Esophagus (tissue), 2 donors: ENCODE measurements around the gene EPHB2. TPM values are rescaled to one million over a fixed set of nuclear protein-coding genes. Genes with fewer than 3 reads are reported as not detected.

ENCODE experiments used
- H3K27ac ChIP-seq, 2 donors: one replicate each; pipeline ENCODE4 v1.5.1; 2013; ENCODE audit warnings: low read depth in 2 of 2, mild to moderate bottlenecking in 2 of 2, inconsistent platforms in 1 of 2, low read length in 1 of 2, moderate library complexity in 1 of 2
- H3K27me3 ChIP-seq, 2 donors: one replicate each; pipeline ENCODE4 v1.6.1; 2013; ENCODE audit warnings: low read length in 2 of 2, control low read depth in 1 of 2, mild to moderate bottlenecking in 1 of 2; ENCODE audit not compliant: insufficient read depth in 2 of 2, control insufficient read depth in 1 of 2
- H3K36me3 ChIP-seq, 2 donors: one replicate each; pipeline ENCODE4 v1.6.1; 2013; ENCODE audit warnings: low read length in 1 of 2; ENCODE audit not compliant: control insufficient read depth in 2 of 2, insufficient read depth in 2 of 2
- H3K4me1 ChIP-seq, 2 donors: one replicate each; pipeline ENCODE4 v1.6.1; 2013; ENCODE audit warnings: low read length in 1 of 2; ENCODE audit not compliant: control insufficient read depth in 2 of 2, insufficient read depth in 2 of 2
- H3K4me3 ChIP-seq, 2 donors: one replicate each; pipeline ENCODE4 v1.5.1; 2013; ENCODE audit warnings: low read length in 2 of 2, mild to moderate bottlenecking in 2 of 2, low read depth in 1 of 2, moderate library complexity in 1 of 2
- H3K9me3 ChIP-seq, 2 donors: one replicate each; pipeline ENCODE4 v1.6.1; 2013; ENCODE audit warnings: mild to moderate bottlenecking in 2 of 2, low read depth in 1 of 2, low read length in 1 of 2, moderate library complexity in 1 of 2; ENCODE audit not compliant: control insufficient read depth in 2 of 2, insufficient read depth in 1 of 2
- WGBS, 2 donors: extraction: QIAGEN DNeasy Blood & Tissue Kit; methylation state at CpG; one replicate each; pipeline ENCODE4 v1.1.7; 2013; 5-methylcytosine and 5-hydroxymethylcytosine counted together
- polyA plus RNA-seq, 2 donors: library from polyadenylated mRNA; stranded (reverse); fragments of 200-250 nt; gene quantifications; one replicate each; pipeline ENCODE4 v1.2.3, GENCODE V29; 2013
- donor health status: healthy with polysubstance abuse.
- donor health status: Bipolar disorder and iron deficiency.

The EPHB2 gene
- polyA plus RNA-seq, 2 donors = 0.08 to 0.16 TPM

DNA sequence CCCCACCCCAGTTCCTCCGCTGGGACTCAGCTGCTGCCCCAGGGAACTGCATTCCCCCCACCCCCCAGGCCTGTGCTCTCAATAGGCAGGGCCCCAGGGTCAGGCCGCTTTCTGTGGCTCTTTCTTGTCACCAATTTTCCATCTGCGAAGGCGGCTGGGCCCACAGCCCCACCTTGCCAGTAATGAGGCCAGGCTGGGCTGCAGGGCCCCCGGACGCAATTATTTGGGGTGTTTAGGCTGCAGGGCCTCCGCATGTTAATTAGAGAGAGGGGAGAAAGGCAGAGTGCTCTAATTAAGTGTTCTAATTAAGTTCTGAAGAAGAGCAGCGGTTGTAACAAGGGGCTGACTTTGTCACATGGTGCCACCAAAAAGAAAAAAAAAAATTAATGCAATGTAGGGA, 71.8 kb downstream of the EPHB2 start:
- Histone ChIP-seq H3K27me3 (no peaks in the 10 kb centered on the region), H3K4me1 (no peaks in the 10 kb centered on the region), H3K4me3 (no peak overlapping the region), H3K27ac (no peak overlapping the region), H3K36me3 (no peaks in the 10 kb centered on the region), H3K9me3 (no peaks in the 10 kb centered on the region)
- WGBS, 2 donors = 88 to 90% methylated on average over 8 of the region's 8 CpGs

GRCh38 chr1:22784317-22784716, 73.7 kb downstream of the EPHB2 start:
- Histone ChIP-seq H3K4me1 (peaks cover 4 to 5% of the 10 kb centered on the region in 2 donors), H3K27ac (no peak overlapping the region), H3K36me3 (no peaks in the 10 kb centered on the region), H3K27me3 (no peaks in the 10 kb centered on the region), H3K4me3 (no peak overlapping the region), H3K9me3 (no peaks in the 10 kb centered on the region)
- WGBS, 2 donors = 94 to 95% methylated on average over 19 of the region's 19 CpGs

DNA sequence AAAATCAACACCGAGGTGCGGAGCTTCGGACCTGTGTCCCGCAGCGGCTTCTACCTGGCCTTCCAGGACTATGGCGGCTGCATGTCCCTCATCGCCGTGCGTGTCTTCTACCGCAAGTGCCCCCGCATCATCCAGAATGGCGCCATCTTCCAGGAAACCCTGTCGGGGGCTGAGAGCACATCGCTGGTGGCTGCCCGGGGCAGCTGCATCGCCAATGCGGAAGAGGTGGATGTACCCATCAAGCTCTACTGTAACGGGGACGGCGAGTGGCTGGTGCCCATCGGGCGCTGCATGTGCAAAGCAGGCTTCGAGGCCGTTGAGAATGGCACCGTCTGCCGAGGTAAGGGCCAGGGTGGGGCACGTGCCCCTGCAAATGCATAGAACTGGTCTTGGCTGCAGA, 74.1 kb downstream of the EPHB2 start:
- H3K4me3 ChIP-seq = no peak overlapping the region
- H3K4me1 ChIP-seq = peaks cover 4 to 5% of the 10 kb centered on the region in 2 donors
- no peaks in the 10 kb centered on the region for H3K9me3 ChIP-seq
- WGBS, 2 donors = 96 to 97% methylated on average over 27 of the region's 27 CpGs
- no peaks in the 10 kb centered on the region for H3K36me3 ChIP-seq
- H3K27ac ChIP-seq = no peak overlapping the region
- H3K27me3 ChIP-seq = no peaks in the 10 kb centered on the region

GRCh38 chr1:22786101-22786500, 75.5 kb downstream of the EPHB2 start:
- Histone ChIP-seq H3K36me3 (no peaks in the 10 kb centered on the region), H3K27ac (no peak overlapping the region), H3K9me3 (no peaks in the 10 kb centered on the region), H3K4me3 (no peak overlapping the region), H3K27me3 (no peaks in the 10 kb centered on the region), H3K4me1 (peaks cover 4 to 5% of the 10 kb centered on the region in 2 donors)
- 100% methylated on average over 1 of the region's 1 CpG for WGBS, 2 donors

DNA sequence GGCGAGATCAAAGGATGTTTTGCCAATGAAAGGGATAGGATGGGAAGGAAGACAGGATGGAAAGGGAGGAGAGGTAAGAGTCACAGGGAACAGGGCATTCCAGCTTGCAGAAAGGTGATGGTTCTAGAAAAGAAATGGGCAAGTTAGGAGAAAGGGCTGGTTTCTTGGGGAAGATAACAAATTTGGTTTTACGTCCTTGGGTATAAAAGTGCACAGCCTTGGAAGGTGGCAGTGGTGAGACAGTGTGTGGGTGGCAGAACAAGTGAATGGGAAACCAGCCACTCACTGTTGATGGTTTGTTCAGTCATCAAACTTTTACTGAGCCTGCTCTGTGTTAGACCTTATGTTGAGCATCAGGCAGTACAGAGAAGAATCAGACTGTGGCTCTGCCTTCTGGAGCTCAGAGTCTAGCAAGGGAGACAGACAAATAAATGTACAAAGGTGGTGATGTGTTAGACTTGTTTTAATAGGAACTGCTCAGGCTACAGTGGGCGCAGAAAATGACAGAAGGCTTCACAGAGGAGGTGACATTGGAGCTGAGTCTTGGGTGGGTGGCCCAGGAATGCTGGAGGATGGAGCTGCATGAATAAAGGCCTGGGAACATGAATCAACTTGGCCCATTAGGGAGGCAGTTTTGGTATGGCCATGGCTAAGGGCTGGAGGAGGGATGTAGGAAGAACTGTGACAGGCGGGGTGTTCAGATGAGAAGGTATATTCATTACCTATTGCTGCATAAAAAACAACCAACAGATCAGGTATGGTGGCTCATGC, 76.3 kb downstream of the EPHB2 start:
- no peaks in the 10 kb centered on the region for H3K9me3 ChIP-seq

DNA sequence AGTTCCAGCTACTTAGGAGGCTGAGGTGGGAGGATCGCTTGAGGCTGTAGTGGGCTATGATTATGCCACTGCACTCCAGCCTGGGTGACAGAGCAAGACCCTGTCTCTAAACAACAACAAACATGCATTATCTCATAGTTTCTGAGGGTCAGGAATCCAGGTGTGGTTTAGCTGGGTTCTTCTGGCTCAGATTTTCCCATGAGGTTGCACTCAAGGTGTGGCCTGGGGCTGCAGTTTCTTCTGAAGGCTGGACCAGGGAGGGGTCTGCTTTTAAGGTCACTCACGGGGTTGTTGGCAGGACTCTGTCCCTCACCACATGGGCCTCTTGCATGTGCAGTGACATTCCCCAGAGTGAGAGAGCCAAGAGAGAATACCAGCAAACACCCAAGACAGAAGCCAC, 77.0 kb downstream of the EPHB2 start:
- no peak overlapping the region for H3K4me3 ChIP-seq
- H3K36me3 ChIP-seq = no peaks in the 10 kb centered on the region
- no peak overlapping the region for H3K27ac ChIP-seq
- no peaks in the 10 kb centered on the region for H3K27me3 ChIP-seq
- peaks cover 4 to 5% of the 10 kb centered on the region in 2 donors for H3K4me1 ChIP-seq
- H3K9me3 ChIP-seq = no peaks in the 10 kb centered on the region
- 86 to 87% methylated on average over 2 of the region's 2 CpGs for WGBS, 2 donors

More for the DNA sequence above, 76.3 kb downstream of the EPHB2 start:
- Histone ChIP-seq H3K4me3 (no peak overlapping the region), H3K27me3 (no peaks in the 10 kb centered on the region), H3K36me3 (no peaks in the 10 kb centered on the region), H3K4me1 (peaks cover 4 to 5% of the 10 kb centered on the region in 2 donors), H3K27ac (no peak overlapping the region)
- WGBS, 2 donors = 88 to 89% methylated on average over 4 of the region's 4 CpGs

GRCh38 chr1:22788254-22788661, 77.6 kb downstream of the EPHB2 start:
- H3K4me3 ChIP-seq = no peak overlapping the region
- no peaks in the 10 kb centered on the region for H3K9me3 ChIP-seq
- no peaks in the 10 kb centered on the region for H3K27me3 ChIP-seq
- peaks cover 4 to 5% of the 10 kb centered on the region in 2 donors for H3K4me1 ChIP-seq
- 49 to 59% methylated on average over 2 of the region's 2 CpGs for WGBS, 2 donors
- no peak overlapping the region for H3K27ac ChIP-seq
- no peaks in the 10 kb centered on the region for H3K36me3 ChIP-seq

- Histone ChIP-seq H3K4me1 (peaks cover 4 to 9% of the 10 kb centered on the region in 2 donors), H3K9me3 (no peaks in the 10 kb centered on the region), H3K27ac (no peak overlapping the region), H3K27me3 (no peaks in the 10 kb centered on the region), H3K4me3 (no peak overlapping the region), H3K36me3 (no peaks in the 10 kb centered on the region)
- WGBS, 2 donors = 80 to 83% methylated on average over 6 of the region's 6 CpGs
Measured at GRCh38 chr1:22789356-22789994, 78.8 kb downstream of the EPHB2 start.

DNA sequence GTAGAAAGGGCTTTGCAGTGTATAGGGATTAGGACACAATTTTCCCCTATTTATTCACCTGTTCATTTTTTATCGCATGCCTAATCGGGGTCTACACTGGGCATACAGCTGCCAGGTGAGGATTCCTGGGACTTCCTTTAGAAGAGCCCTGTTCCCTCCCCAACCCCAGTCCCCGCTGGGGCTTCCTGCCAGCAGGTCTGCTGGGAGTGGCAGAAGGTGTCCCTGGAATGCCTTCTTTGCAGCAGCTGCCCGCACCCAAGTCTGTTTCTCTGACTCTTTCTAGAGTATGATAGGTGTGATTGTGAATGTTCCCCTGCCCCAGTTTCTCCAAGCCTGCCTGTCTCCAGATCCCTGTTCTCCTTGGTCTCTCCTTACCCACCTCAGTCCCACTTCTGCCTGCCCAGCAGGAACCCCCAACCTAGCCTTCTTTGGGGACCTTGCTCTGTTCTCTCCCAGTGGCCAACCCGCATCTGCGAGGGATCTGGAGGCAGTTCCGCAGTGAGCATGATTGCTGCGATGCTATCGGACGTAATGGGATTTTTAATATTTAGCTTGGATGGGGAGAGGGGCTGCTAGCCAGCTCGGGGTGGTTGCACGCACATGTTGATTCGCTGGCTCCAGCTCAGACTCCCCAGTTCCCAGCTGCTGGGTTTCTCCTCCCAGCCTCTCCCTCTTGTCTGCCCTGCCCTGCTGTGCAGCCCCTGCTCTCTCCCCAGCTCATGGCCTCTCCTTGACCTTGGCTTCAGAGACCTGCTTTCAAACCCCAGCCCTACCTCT, 79.8 kb downstream of the EPHB2 start:
- H3K27ac ChIP-seq = no peak overlapping the region
- no peak overlapping the region for H3K4me3 ChIP-seq
- no peaks in the 10 kb centered on the region for H3K36me3 ChIP-seq
- 49 to 56% methylated on average over 13 of the region's 13 CpGs for WGBS, 2 donors
- H3K4me1 ChIP-seq = peaks cover 4 to 9% of the 10 kb centered on the region in 2 donors
- H3K9me3 ChIP-seq = no peaks in the 10 kb centered on the region
- H3K27me3 ChIP-seq = no peaks in the 10 kb centered on the region
